Left renal pelvis (tissue), 4 donors: Measurements from ENCODE around the gene KIT. TPM values are rescaled to one million over a fixed set of nuclear protein-coding genes. Genes with fewer than 3 reads are reported as not detected.
A peak's percentile ranks its signal among the peaks of the same experiment; 100 is the strongest.
"Not testable (repeated sequence)": the region's sequence is repeated elsewhere in the genome, so short reads cannot be mapped to it uniquely, and the experiment has no call there.

Source experiments
- DNase-seq, 4 donors: peaks; one replicate each; pipeline ENCODE4 v3.0.0-alpha.2; 2013; ENCODE audit warnings: low read depth in 4 of 4, low spot score in 3 of 4
- polyA plus RNA-seq, 4 donors: library from polyadenylated mRNA; unstranded; fragments of 120-200 nt; gene quantifications; one replicate each; pipeline ENCODE4 v1.2.1, GENCODE V29; 2013; ENCODE audit not compliant: insufficient read length in 4 of 4

The KIT gene
- polyA plus RNA-seq, result 10 to 100 TPM in 3 of 4 donors, 1 to 10 TPM in 1; 8.7 to 19.7 (median 16.4) TPM

DNA sequence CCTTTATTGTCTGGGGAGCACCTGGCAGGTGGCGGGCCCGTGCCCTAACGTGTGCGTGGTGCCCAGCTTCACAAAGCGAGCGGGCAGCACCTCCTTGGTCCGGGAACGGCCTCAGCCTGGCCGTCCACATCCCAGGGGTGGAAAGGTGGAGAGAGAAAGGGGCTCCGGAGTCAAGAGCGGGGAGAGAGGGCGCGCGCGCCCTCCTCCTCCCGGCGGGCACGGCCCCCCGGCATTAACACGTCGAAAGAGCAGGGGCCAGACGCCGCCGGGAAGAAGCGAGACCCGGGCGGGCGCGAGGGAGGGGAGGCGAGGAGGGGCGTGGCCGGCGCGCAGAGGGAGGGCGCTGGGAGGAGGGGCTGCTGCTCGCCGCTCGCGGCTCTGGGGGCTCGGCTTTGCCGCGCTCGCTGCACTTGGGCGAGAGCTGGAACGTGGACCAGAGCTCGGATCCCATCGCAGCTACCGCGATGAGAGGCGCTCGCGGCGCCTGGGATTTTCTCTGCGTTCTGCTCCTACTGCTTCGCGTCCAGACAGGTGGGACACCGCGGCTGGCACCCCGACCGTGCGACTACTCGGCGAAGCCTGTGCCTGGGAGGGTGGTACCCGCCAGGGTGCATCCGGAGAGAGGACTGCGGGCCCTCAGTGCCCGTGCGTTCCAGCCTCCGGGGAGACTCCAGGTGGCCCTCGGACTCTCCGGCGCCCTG lies at the start of gene KIT:
Gene KIT (plus strand): TSS at position 407 of the 701 bp plus-strand sequence. CDS start 58 bp downstream, at position 465.
- peak in 3 of 4 donors; percentile 55 to 69 (median 56) for DNase-seq

- no peak for DNase-seq
Observed at GRCh38 chr4:54609310-54609709, 48.4 kb upstream of the KIT start.

- no peak for DNase-seq
Observed at GRCh38 chr4:54614149-54614548, 43.6 kb upstream of the KIT start.

DNA sequence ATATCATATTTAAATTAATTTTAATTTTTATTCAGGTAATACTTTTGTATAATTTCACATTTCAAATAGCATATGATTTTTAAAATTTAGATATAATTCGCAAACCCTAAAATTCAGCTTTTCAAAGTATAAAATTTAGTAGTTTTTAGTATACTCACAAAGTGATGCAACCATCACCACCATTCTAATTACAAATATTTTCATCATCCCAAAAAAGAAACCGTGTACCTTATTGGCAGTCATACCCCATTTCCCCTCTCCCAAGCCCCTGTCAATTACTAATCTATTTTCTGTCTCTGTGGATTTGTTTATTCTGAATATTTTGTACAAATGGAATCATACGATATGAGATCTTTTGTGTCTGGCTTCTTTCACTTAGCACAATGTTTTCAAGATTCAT lies 37.0 kb upstream of the KIT start:
- no peak for DNase-seq

GRCh38 chr4:54625391-54625790 lies 32.4 kb upstream of the KIT start:
- DNase-seq, result no peak

- no peak for DNase-seq
Observed at GRCh38 chr4:54626113-54626512, 31.6 kb upstream of the KIT start.

- DNase-seq, result no peak
Observed at GRCh38 chr4:54632537-54632936, 25.2 kb upstream of the KIT start.

DNA sequence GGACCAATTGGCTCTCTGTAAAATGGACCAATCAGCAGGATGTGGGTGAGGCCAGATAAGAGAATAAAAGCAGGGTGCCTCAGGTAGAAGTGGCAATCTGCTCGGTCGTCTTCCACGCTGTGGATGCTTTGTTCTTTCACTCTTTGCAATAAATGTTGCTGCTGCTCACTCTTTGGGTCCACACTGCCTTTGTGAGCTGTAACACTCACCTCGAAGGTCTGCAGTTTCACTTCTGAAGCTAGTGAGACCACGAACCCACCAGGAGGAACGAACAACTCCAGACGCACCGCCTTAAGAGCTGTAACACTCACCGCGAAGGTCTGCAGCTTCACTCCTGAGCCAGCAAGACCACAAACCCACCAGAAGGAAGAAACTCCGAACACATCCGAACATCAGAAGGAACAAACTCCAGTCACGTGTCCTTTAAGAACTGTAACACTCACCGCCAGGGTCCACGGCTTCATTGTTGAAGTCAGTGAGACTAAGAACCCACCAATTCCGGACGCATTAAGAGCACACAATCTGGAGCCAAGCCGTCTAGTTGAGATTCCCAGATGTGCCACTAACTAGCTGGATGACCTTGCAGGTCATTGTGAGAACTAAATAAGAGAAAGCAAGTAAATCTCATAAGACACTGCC lies 24.5 kb upstream of the KIT start:
- not testable (repeated sequence) for DNase-seq

GRCh38 chr4:54635318-54635717 lies 22.4 kb upstream of the KIT start:
- no peak for DNase-seq

DNA sequence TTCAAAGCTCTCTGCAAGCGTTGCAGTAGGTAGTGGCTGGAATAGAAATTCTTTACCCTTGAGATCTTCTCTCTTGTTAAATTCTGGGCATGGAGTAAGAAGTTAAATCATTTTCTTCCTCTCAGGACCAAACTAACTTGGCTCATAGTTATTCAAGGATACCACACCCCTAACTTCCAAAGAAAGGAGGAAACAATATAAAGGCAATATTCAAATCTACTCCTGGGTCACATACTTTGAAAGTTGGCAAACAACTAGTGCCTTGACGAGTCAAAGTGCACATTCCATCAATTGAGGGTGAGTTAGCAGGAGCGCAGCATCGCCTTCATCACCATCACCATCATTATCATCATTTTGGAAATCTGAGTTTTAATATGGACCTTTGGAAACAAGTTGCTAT lies 20.4 kb upstream of the KIT start:
- DNase-seq, result no peak

DNA sequence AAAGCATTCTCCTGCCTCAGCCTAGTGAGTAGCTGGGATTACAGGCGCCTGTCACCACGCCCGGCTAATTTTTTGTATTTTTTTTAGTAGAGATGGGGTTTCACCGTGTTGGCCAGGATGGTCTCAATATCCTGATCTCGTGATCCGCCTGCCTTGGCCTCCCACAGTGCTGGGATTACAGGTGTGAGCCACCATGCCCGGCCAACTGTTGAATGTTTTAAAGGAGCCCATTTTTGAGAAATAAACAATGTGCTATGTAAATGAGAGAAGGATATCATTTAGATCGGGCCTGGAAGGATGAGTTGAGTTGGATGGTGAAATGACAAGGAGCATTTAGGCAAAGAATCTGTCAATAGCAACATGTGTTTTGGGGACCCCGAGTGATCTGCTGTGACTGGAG lies 16.7 kb upstream of the KIT start:
- not testable (repeated sequence) for DNase-seq

GRCh38 chr4:54643172-54643571 lies 14.6 kb upstream of the KIT start:
- DNase-seq, result no peak

DNA sequence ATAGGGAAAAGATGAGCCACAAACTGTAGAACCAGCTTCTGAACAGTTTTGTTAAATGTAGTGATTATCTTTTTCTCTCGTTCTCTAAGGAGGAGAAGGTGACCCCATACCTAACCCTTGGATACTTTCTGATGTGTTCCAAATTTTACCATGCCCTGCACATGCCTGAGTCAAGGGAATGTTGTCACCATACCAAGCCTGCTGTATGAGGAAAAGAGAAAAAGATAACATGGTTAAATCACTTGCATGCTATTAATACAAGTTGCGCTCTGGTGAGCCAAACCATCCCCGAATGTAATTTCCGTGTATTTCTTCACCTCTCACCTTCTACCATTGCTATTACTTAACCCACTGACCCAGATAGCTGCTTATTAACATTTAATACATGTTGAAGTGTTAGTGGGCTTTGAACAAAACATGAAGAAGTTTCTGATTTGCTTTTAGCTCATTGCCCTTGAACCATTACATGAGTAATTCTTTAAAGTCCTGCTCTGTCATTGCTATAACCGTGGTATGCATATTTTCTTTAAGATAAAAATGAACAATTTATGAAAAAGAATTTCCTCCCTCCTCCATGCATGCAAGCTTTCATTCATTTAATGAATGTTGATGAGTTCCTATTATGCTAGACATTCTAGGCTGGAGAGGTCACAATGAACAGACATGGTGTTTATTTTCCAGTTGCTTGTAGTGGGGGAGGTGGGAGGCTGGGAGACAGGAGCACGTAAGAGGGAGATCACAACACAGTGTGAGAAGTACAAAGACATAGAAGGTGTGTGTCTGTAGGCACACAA lies 13.6 kb upstream of the KIT start:
- DNase-seq, result no peak

GRCh38 chr4:54645830-54646229 lies 11.9 kb upstream of the KIT start:
- DNase-seq, result no peak

DNA sequence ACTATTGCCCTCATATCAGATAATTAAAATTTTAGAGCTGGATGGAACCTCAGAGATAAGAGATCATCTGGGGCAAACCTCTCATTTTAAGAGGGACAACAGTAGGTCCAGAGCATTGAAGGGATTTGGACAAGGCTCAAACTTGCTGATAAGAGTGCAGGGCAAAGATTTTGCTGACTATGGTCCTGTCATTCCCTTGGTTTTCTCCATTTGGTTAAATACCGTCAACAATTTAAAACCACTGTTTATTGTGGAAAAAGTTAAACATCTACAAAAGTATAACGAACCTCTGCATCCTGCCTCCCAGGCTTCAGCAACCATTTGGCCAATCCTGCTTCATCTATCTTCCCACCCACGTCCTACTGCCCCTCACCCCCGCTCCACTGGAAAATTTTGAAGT lies 10.7 kb upstream of the KIT start:
- DNase-seq, result no peak

- DNase-seq, result no peak
Observed at GRCh38 chr4:54651050-54651449, 6.7 kb upstream of the KIT start.

GRCh38 chr4:54654753-54655152 lies 3.0 kb upstream of the KIT start:
- DNase-seq, result no peak

DNA sequence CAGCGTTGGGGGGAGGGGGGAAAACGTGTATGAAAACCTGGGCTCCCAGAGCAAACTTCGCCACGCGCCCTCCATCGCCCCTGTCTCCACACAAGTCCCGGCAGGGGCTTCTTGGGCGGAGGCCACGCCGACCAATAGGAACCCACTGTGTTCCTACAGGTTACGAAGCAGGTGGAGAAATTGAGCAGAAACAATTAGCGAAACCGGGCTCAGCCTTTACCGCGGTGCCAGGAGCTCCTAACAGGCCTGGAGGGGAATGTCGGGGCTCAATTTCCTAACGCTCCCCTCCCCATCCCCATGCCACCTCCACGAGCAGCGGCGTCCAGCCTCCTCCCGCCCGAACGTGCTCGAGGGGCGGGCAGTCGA lies 589 bp upstream of the KIT start:
- peak in 1 of 4 donors; percentile 3 for DNase-seq

- DNase-seq, result peak in 3 of 4 donors; percentile 22 to 37 (median 29)
Observed at GRCh38 chr4:54658252-54659093, 716 bp downstream of the KIT start.

DNA sequence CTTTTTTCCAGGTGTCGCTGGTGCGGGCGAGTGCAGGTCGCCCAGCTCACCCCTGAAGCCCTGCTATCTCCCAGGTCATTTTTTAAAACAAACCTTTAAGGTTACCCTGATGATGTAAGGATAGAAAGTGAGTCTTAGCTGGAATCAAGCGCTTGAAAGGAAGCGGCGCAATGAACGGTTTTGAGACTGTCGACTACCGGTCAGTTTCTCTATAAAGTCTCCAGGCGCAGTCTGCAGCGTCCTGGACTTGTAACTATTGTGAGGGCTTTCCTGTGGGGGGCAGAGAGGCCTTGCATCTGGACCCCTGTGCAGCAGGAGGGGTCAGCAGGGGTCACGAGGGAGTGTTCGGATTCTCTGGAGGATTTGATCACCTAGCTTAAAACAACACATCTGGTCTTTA lies 1.6 kb downstream of the KIT start:
- DNase-seq, result peak in 2 of 4 donors; percentile 5 to 18
